SK-N-MC (cell line): ENCODE results near the gene PARVB.

ENCODE experiments used
- EZH2 ChIP-seq: fragments of 200-600 bp; sonication (generic); IDR thresholded peaks from one replicate; pipeline ENCODE4 v1.6.1; 2017; ENCODE audit warnings: antibody characterized with exemption
- FOXP2 ChIP-seq: optimal IDR thresholded peaks from 2 replicates; pipeline ENCODE3; 2011; ENCODE audit warnings: mild to moderate bottlenecking, moderate library complexity; ENCODE audit not compliant: insufficient read depth; ENCODE audit errors: extremely low read length, control extremely low read depth
- POLR2AphosphoS5 ChIP-seq: IDR thresholded peaks from 2 replicates; pipeline ENCODE4 v1.6.1; 2012; ENCODE audit warnings: mild to moderate bottlenecking, low read depth, low read length, borderline replicate concordance

- TF ChIP-seq FOXP2 (no peak), EZH2 (no peak), POLR2AphosphoS5 (no peak)
These were observed 50.9 kb downstream of the PARVB start for GRCh38 chr22:44075022-44075421.
